Esophagus muscularis mucosa (tissue), 4 donors: ENCODE measurements around the gene GPR65. TPM values are rescaled to one million over a fixed set of nuclear protein-coding genes. Genes with fewer than 3 reads are reported as not detected.

Experiments used
- DNase-seq: peaks from one replicate; pipeline ENCODE4 v3.0.0-alpha.2; 2017; ENCODE audit errors: extremely low spot score
- H3K27ac ChIP-seq, 4 donors: fragments of 200-600 bp; sonication (generic); replicated peaks in 1 of 4; 1 replicate in 3 of 4; 2 replicates in 1 of 4; pipeline ENCODE4 v1.5.1; 2016 to 2019; ENCODE audit warnings: mild to moderate bottlenecking in 1 of 4
- H3K27me3 ChIP-seq, 4 donors: fragments of 200-600 bp; sonication (generic); one replicate each; pipeline versions ENCODE4 v1.5.1 to v1.6.0; 2016 to 2019
- H3K36me3 ChIP-seq, 4 donors: fragments of 200-600 bp; sonication (generic); one replicate each; pipeline ENCODE4 v1.5.1; 2016 to 2019
- H3K4me1 ChIP-seq, 4 donors: fragments of 200-600 bp; sonication (generic); one replicate each; pipeline ENCODE4 v1.5.1; 2016 to 2019
- H3K4me3 ChIP-seq, 4 donors: fragments of 200-600 bp; sonication (generic); 1 replicate in 2 of 4; 2 replicates in 2 of 4; pipeline ENCODE4 v1.5.1; 2016 to 2019; ENCODE audit warnings: mild to moderate bottlenecking in 4 of 4, moderate library complexity in 1 of 4
- H3K9me3 ChIP-seq, 4 donors: fragments of 200-600 bp; sonication (generic); 1 replicate in 3 of 4; 2 replicates in 1 of 4; pipeline ENCODE4 v1.5.1; 2016 to 2019
- CTCF ChIP-seq, 3 experiments: fragments of 200-600 bp in 2 of 3; fragments of 450-650 bp in 1 of 3; sonication (generic) in 2 of 3; IDR thresholded peaks; one replicate each; pipeline ENCODE4 v1.5.1; 2017 to 2019; ENCODE audit warnings: antibody characterized with exemption in 3 of 3, mild to moderate bottlenecking in 2 of 3, moderate library complexity in 1 of 3
- EP300 ChIP-seq: sonication (generic); formaldehyde crosslinking; IDR thresholded peaks from one replicate; pipeline ENCODE4 v1.6.1; 2017; ENCODE audit warnings: antibody characterized with exemption
- POLR2A ChIP-seq: fragments of 450-650 bp; IDR thresholded peaks from one replicate; pipeline ENCODE4 v1.6.1; 2017; ENCODE audit warnings: antibody characterized with exemption, moderate library complexity, mild to moderate bottlenecking, low read depth
- POLR2AphosphoS5 ChIP-seq, 2 donors: sonication (generic); formaldehyde crosslinking; IDR thresholded peaks; one replicate each; pipeline ENCODE4 v1.6.1; 2017; ENCODE audit warnings: antibody characterized with exemption in 2 of 2
- WGBS: methylation state at CpG from one replicate; pipeline ENCODE4 v1.1.5; 2018; 5-methylcytosine and 5-hydroxymethylcytosine counted together
- intact Hi-C: fragments of 100-400 bp; cut with DNase I; formaldehyde crosslinking; loops from one replicate; pipeline ENCODE4 v1.15.1; 2023
- total RNA-seq, 4 donors: library from RNA; depleted of rRNA; stranded (reverse); fragments of >200 nt; gene quantifications; one replicate each; pipeline versions ENCODE4 v1.1.0 to v1.2.1, GENCODE V29; 2016

Gene GPR65
- total RNA-seq, 4 donors from 2014 or later = 0.32 to 2.5 (median 0.49) TPM

- no peak overlapping the region for H3K27ac ChIP-seq
- no peak overlapping the region for H3K4me3 ChIP-seq
- H3K27me3 ChIP-seq = no peaks in the 10 kb centered on the region
- H3K4me1 ChIP-seq = peaks cover 16 to 30% (median 22%) of the 10 kb centered on the region in 4 donors
- WGBS = 92% methylated on average over 2 of the region's 2 CpGs
- no peaks in the 10 kb centered on the region for H3K9me3 ChIP-seq
- TF ChIP-seq POLR2A (no peak), EP300 (no peak), CTCF (IDR thresholded peaks at IDR 0.05) (no peak), POLR2AphosphoS5 (IDR thresholded peaks at IDR 0.05) (no peak)
- peaks cover 0 to 17% (median 6%) of the 10 kb centered on the region in 4 donors for H3K36me3 ChIP-seq
- DNase-seq = no peak
- intact Hi-C loops = loop anchor here (10.0 kb wide), 1 partner anchor 395 kb away; the partner anchor contains the start of gene SPATA7
These were observed 15.0 kb upstream of the GPR65 start for GRCh38 chr14:87989956-87990299.

- no peak overlapping the region for H3K4me3 ChIP-seq
- 83% methylated on average over 4 of the region's 4 CpGs for WGBS
- peaks cover 16 to 30% (median 22%) of the 10 kb centered on the region in 4 donors for H3K4me1 ChIP-seq
- TF ChIP-seq EP300 = no peak
- no peak for TF ChIP-seq CTCF (IDR thresholded peaks at IDR 0.05)
- no peak for TF ChIP-seq POLR2A
- TF ChIP-seq POLR2AphosphoS5 (IDR thresholded peaks at IDR 0.05) = no peak
- no peak for DNase-seq
- peaks cover 0 to 16% (median 4%) of the 10 kb centered on the region in 4 donors for H3K36me3 ChIP-seq
- H3K27me3 ChIP-seq = no peaks in the 10 kb centered on the region
- intact Hi-C loops = loop anchor here (10.0 kb wide), 1 partner anchor 394 kb away; the partner anchor contains the start of gene SPATA7
- H3K27ac ChIP-seq = no peak overlapping the region
- H3K9me3 ChIP-seq = no peaks in the 10 kb centered on the region
These were observed 14.3 kb upstream of the GPR65 start for GRCh38 chr14:87990682-87991081.

GRCh38 chr14:87992346-87992717 is 12.6 kb upstream of the GPR65 start:
- intact Hi-C loops = loop anchor here (10.0 kb wide), 1 partner anchor 392 kb away; the partner anchor contains the start of gene SPATA7
- WGBS = 8% methylated on average over 18 of the region's 20 CpGs
- H3K4me1 ChIP-seq = peaks cover 16 to 30% (median 22%) of the 10 kb centered on the region in 4 donors
- TF ChIP-seq CTCF (IDR thresholded peaks at IDR 0.05) (no peak), POLR2A (no peak), POLR2AphosphoS5 (IDR thresholded peaks at IDR 0.05) (no peak), EP300 (no peak)
- DNase-seq = no peak
- H3K27me3 ChIP-seq = no peaks in the 10 kb centered on the region
- no peaks in the 10 kb centered on the region for H3K9me3 ChIP-seq
- H3K4me3 ChIP-seq = peak overlapping the region; percentile 72 to 94 (median 86)
- peak overlapping the region; percentile 91 to 98 (median 96) for H3K27ac ChIP-seq
- H3K36me3 ChIP-seq = no peaks in the 10 kb centered on the region

GRCh38 chr14:87992718-87993628 is 12.0 kb upstream of the GPR65 start, which contains the start of gene GALC:
GALC (minus strand) TSS chr14:87993182; CDS start chr14:87993164, 18 bp downstream.
- H3K27me3 ChIP-seq = no peaks in the 10 kb centered on the region
- intact Hi-C loops = loop anchor here (10.0 kb wide), 1 partner anchor 392 kb away; the partner anchor contains the start of gene SPATA7

More at GRCh38 chr14:87992718-87993628, 12.0 kb upstream of the GPR65 start, which contains the start of gene GALC:
- peak; percentile 99 for DNase-seq
- Histone ChIP-seq H3K4me1 (peaks cover 16 to 30% (median 22%) of the 10 kb centered on the region in 4 donors), H3K36me3 (no peaks in the 10 kb centered on the region), H3K27ac (peak within 1 kb of the TSS; percentile 91 to 98 (median 96)), H3K4me3 (peak within 1 kb of the TSS; percentile 72 to 94 (median 86)), H3K9me3 (no peaks in the 10 kb centered on the region)
- TF ChIP-seq EP300 (no peak), POLR2AphosphoS5 (IDR thresholded peaks at IDR 0.05) (peak; percentile 69 to 82), POLR2A (no peak), CTCF (IDR thresholded peaks at IDR 0.05) (no peak)
- WGBS = 16% methylated on average over 11 of the region's 83 CpGs
